Mucosa of stomach (tissue), 1 donor: Measurements from ENCODE around the gene KIF13A.

Experiments
- H3K27me3 ChIP-seq: one replicate; pipeline ENCODE4 v1.7.0; 2013; ENCODE audit warnings: mild to moderate bottlenecking, low read length; ENCODE audit not compliant: control insufficient read depth, insufficient read depth
- H3K36me3 ChIP-seq: one replicate; pipeline ENCODE4 v1.7.0; 2013; ENCODE audit warnings: low read length; ENCODE audit not compliant: control insufficient read depth, insufficient read depth
- H3K4me1 ChIP-seq: one replicate; pipeline ENCODE4 v1.7.0; 2013; ENCODE audit warnings: mild to moderate bottlenecking, low read length; ENCODE audit not compliant: control insufficient read depth, insufficient read depth
- H3K4me3 ChIP-seq: one replicate; pipeline ENCODE4 v1.7.0; 2013; ENCODE audit warnings: low read length
- H3K9ac ChIP-seq: one replicate; pipeline ENCODE4 v1.7.0; 2013; ENCODE audit warnings: mild to moderate bottlenecking, low read length, moderate library complexity
- H3K9me3 ChIP-seq: one replicate; pipeline ENCODE4 v1.7.0; 2013; ENCODE audit warnings: mild to moderate bottlenecking, low read length, moderate library complexity; ENCODE audit not compliant: control insufficient read depth
- donor health status: Pancreatic carcinoma.

KIF13A gene

DNA sequence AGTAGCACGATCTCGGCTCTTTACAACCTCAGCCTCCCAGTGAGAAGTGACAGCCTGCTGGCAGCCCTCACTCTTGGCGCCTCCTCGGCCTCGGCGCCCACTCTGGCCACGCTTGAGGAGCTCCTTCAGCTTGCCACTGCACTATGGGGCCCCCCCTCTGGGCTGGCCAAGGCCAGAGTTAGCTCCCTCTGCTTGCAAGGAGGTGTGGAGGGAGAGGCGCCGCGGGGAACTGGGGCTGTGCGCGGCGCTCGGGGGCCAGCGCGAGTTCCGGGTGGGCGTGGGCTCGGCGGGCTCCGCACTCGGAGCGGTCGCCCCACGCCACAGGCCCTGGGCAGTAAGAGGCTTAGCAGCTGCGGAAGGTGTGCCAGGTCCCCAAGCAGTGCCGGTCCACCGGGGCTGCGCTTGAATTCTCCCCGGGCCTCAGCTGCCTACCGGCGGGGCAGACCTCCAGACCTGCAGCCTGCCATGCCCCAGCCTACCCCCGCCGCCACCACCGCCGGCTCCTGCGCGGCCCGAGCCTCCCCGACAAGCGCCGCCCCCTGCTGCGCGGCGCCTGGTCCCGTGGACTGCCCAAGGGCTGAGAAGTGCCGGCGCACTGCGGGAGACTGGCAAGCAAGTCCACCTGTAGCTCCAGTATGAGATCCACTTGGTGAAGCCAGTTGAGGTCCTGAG is 258.7 kb downstream of the KIF13A start:
- no peak overlapping the region for H3K9ac ChIP-seq
- H3K4me3 ChIP-seq = no peak overlapping the region
- no peaks in the 10 kb centered on the region for H3K9me3 ChIP-seq
- H3K4me1 ChIP-seq = no peaks in the 10 kb centered on the region
- no peaks in the 10 kb centered on the region for H3K27me3 ChIP-seq
- no peaks in the 10 kb centered on the region for H3K36me3 ChIP-seq

DNA sequence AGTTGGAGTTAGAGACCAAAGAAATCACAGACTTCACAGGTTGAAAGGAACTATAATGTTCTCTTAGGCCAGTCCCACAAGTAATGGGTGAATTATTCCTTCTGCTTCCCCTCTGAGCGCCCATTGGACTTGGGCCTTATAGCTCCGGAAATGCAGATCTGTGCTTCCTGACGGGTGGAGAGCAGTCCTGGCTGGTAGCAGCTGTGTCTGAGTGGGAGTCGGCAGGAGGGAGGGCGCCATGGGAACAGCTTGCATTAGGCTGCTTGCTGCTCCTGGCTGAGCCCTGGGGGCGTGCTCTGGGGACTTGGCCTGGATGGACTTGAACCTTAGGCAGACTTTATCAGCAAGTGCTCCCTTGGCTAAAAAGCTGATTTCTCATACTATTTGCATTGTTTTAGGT is 262.4 kb downstream of the KIF13A start:
- no peak overlapping the region for H3K9ac ChIP-seq
- no peak overlapping the region for H3K4me3 ChIP-seq
- no peaks in the 10 kb centered on the region for H3K9me3 ChIP-seq
- H3K4me1 ChIP-seq = no peaks in the 10 kb centered on the region
- H3K27me3 ChIP-seq = no peaks in the 10 kb centered on the region
- no peaks in the 10 kb centered on the region for H3K36me3 ChIP-seq

DNA sequence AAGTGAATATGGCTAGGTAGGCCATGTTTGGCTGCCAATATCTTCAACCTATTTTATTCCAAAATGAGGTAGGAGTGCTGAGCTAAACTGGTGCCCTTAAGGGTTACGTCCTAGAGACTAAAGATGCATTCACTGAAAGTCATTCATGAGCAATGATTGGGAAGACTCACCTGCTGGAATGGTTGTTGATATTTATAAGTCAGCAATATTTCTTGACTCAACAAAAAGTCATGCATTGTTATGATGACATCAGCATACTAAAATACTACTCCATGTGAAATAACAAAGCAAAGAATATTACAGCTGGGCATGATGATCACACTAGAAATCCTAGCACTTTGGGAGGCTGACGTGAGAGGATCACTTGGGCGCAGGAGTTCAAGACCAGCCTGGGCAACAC is 263.1 kb downstream of the KIF13A start:
- no peak overlapping the region for H3K9ac ChIP-seq
- no peaks in the 10 kb centered on the region for H3K27me3 ChIP-seq
- no peak overlapping the region for H3K4me3 ChIP-seq
- H3K4me1 ChIP-seq = no peaks in the 10 kb centered on the region
- no peaks in the 10 kb centered on the region for H3K9me3 ChIP-seq
- H3K36me3 ChIP-seq = no peaks in the 10 kb centered on the region

DNA sequence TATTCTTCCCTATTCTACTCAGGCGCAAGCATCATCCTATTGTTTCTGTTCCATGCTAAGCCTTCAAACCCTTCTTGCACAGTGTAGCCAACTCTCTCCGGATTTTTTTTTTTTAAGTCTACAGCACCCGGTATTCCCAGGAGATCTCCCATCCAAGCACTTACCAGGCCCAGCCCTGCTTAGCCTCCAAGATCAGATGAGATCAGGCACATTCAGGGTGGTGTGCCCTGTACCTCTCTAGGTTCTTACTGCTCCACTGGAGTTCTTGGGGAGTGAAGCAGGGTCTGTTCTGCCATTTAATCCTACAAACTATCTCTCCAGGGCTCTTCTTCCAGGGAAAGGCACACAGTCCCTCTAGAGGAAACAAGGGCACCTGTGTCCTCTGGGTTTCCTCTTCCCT is 265.8 kb downstream of the KIF13A start:
- no peaks in the 10 kb centered on the region for H3K36me3 ChIP-seq
- no peak overlapping the region for H3K4me3 ChIP-seq
- H3K4me1 ChIP-seq = no peaks in the 10 kb centered on the region
- H3K27me3 ChIP-seq = no peaks in the 10 kb centered on the region
- H3K9ac ChIP-seq = no peak overlapping the region
- H3K9me3 ChIP-seq = no peaks in the 10 kb centered on the region

DNA sequence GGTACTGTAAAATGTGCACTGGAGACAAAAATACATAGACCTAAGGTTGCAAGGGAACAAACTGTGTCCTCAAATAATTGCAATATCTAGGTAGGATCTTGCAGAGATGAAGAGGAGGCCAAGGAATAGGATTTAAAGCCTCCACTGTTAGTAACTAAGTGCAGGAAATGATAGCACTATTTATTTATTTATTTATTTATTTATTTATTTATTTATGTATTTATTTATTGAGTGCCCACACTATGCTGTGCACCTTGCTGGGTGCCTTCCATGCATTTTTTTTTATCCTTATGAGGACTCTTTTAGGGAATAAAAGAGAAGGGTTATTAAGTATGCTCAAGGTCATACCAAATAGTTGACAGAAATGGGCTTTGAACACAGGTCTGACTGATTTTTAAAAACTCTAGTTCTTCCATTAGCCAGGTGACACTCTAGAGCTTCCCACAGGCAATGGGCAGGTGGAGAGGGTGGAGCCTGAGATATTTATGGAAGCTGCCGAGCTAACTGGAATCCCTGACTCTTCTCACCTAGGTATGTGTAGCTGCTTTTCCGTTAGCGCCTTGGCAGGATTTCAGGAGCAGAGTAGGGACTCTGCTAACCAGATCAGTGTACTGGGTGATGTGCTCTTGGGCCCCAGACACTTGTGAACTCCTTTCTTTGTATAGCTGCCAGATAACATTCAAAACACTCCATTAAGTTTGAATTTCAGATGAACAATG is 268.0 kb downstream of the KIF13A start:
- H3K4me3 ChIP-seq = no peak overlapping the region
- H3K4me1 ChIP-seq = no peaks in the 10 kb centered on the region
- no peaks in the 10 kb centered on the region for H3K9me3 ChIP-seq
- H3K9ac ChIP-seq = no peak overlapping the region
- no peaks in the 10 kb centered on the region for H3K27me3 ChIP-seq
- H3K36me3 ChIP-seq = no peaks in the 10 kb centered on the region

DNA sequence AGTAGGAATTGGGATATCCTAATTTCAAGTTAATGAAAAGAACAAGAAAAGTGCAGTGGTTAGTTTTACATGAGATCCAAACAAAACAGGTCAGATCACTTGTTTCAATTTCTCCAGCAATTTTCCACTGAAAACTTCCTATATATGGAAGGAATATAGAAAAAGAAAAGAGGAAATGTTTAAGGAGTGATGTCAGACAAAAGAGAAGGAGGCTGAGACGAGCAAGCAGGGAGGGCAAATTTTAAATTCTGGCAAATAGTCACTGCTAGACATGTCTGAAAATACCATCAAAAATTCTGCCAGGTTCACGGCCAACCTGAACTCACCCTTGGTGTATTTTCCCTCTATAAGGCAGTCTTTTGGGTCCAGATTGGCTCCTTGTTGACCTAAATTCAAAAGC is 271.2 kb downstream of the KIF13A start:
- H3K36me3 ChIP-seq = no peaks in the 10 kb centered on the region
- H3K27me3 ChIP-seq = no peaks in the 10 kb centered on the region
- H3K4me1 ChIP-seq = no peaks in the 10 kb centered on the region
- H3K9me3 ChIP-seq = no peaks in the 10 kb centered on the region
- H3K4me3 ChIP-seq = no peak overlapping the region
- no peak overlapping the region for H3K9ac ChIP-seq

DNA sequence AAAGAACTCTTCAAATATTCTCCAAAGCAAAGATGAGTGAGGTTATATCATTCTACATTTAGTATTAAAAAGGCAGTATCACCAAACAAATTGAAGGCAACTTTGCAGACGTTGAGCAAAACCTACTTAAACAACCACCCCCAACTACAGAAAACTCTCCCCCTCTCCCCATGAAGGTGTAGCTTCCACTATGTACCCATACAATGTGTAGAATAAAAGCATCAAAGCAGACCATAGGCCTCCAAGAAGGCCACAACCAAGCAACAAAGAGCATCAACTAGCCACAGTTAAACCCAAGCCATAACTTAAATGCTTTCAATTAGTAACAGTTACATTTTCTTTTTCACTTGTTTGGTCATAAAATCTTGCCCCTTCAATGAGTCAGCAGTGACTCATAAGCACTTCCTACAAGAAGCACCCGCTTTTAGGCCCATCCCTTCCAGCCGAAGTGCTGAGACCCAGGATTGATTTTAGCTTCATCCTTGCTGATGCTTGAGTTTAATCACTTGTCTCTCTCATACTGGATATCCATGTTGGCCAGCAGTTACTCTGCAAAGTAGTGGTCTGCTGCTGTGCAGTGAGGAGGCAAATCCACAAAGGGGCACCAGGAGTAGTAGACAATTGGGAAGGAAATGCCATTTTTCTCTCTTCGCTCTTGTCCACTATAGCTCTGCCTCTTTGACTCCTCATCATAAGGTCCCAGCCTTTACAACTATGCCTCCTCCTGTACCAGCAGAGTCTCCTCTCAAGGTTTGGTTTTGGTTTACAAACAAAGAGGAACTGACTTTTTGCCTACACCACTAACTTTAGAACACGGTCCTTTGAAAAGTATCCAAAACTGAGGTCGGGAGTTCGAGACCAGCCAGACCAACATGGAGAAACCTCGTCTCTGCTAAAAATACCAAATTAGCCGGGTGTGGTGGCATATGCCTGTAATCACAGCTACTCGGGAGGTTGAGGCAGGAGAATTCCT is 272.3 kb downstream of the KIF13A start:
- Histone ChIP-seq H3K4me1 (no peaks in the 10 kb centered on the region), H3K9ac (no peak overlapping the region), H3K27me3 (no peaks in the 10 kb centered on the region), H3K4me3 (no peak overlapping the region), H3K9me3 (no peaks in the 10 kb centered on the region), H3K36me3 (no peaks in the 10 kb centered on the region)

DNA sequence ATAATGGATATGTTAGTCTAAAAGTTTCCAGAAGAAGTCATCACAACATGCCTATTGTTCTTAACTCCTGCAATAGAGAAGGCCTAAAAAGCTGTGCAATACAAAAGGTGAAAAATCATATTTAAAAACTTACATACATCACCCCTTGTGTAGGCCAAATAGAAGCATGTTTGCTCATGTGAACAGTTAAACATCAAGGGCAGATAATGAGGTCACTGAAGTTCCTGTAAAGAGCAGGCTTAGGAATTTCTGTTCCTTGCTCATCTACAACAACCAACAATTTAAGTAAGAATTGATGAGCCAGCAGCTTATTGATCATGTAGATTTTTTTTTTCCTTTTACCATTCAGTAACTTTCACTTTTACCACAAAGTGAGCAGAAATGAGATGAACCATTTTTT is 273.3 kb downstream of the KIF13A start:
- H3K4me3 ChIP-seq = no peak overlapping the region
- H3K9me3 ChIP-seq = no peaks in the 10 kb centered on the region
- no peak overlapping the region for H3K9ac ChIP-seq
- H3K4me1 ChIP-seq = no peaks in the 10 kb centered on the region
- no peaks in the 10 kb centered on the region for H3K27me3 ChIP-seq
- no peaks in the 10 kb centered on the region for H3K36me3 ChIP-seq

DNA sequence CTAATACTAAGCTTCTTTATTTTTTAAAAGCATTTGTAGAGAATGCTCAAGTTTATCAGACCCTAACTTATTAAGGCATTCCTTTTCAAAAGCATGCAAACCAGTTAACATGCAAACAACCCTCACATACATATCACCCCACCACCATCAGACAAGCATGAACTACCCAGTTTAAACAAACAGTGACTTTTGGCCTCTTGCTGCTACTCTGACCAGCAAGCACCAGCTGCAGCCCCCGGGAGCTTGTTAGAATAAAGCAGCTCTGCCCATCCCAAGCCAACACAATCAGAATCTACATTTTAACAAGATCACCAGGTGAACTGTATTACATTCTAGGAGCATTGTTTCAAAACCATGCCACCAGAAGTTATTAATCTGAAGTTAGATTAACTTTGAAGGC is 274.9 kb downstream of the KIF13A start:
- Histone ChIP-seq H3K4me3 (no peak overlapping the region), H3K36me3 (no peaks in the 10 kb centered on the region), H3K9ac (no peak overlapping the region), H3K27me3 (no peaks in the 10 kb centered on the region), H3K9me3 (no peaks in the 10 kb centered on the region), H3K4me1 (no peaks in the 10 kb centered on the region)

DNA sequence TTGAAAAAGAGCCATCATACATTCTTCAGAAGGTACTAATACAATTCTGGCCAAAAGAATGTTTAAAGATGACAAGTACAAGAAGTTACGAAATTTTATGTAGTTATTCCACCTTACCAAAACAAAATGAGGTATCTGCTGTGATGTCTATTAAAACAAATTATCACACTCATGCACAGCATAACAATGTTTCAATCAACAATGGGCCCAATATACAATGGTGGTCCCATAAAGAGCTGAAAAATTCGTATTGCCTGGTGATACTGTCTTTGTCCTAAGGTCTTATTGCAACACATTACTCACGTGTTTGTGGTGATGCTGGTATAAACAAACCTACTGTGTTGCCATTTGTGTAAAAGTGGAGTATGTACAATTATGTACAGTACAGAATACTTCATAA is 277.1 kb downstream of the KIF13A start:
- peaks cover 4% of the 10 kb centered on the region for H3K4me1 ChIP-seq
- H3K9me3 ChIP-seq = no peaks in the 10 kb centered on the region
- H3K36me3 ChIP-seq = no peaks in the 10 kb centered on the region
- no peak overlapping the region for H3K9ac ChIP-seq
- H3K4me3 ChIP-seq = no peak overlapping the region
- no peaks in the 10 kb centered on the region for H3K27me3 ChIP-seq

DNA sequence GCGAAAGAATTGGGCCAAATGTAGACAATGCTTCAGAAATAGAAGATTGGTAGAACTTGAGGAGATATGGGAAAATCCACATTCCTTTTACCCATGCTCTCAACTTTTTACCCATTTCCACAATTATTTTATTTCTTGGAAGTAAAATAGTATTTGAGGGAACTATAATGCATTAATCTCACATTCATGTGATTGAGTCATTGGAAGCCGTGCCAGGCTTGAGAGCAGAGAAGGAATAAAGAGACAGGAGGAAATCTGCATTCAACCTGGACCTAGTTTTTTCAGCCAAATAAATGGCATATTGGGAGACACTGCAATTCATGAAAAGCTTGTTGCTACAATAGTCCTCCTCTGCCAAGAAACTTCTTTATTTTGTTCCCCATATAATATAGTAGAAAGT is 278.0 kb downstream of the KIF13A start:
- H3K9ac ChIP-seq = no peak overlapping the region
- no peak overlapping the region for H3K4me3 ChIP-seq
- no peaks in the 10 kb centered on the region for H3K27me3 ChIP-seq
- no peaks in the 10 kb centered on the region for H3K36me3 ChIP-seq
- peaks cover 6% of the 10 kb centered on the region for H3K4me1 ChIP-seq
- H3K9me3 ChIP-seq = no peaks in the 10 kb centered on the region
